Heart left ventricle (tissue), 13 donors: ENCODE results near the gene SH3BP4.

ENCODE experiments used
- CTCF ChIP-seq, 12 donors: fragments of 200-600 bp; sonication (generic) in 4 of 12; IDR thresholded peaks; one replicate each; pipeline versions ENCODE4 v1.5.0 to v1.8.0; 2018 to 2022; ENCODE audit warnings: antibody characterized with exemption in 12 of 12, mild to moderate bottlenecking in 5 of 12
- POLR2A ChIP-seq, 2 donors: fragments of 450-650 bp; IDR thresholded peaks; one replicate each; pipeline ENCODE4 v1.6.1; 2017; ENCODE audit warnings: antibody characterized with exemption in 2 of 2, mild to moderate bottlenecking in 2 of 2, moderate library complexity in 2 of 2
- donor health status: ischemic (EF 13 %, LVEDD 7.1; RV severe dilation, severe dysfunction).
- donor health status: DM: no; HTN: yes; CAD: no.
- donor health status: DM: no; HTN: no; CAD: no.
- donor health status: ischemic (EF 25% LVEDD 6.9; RV normal size, moderate dysfunction).
- donor health status: ischemic (EF 25% LVEDD 5.7; RV mildly dilated, moderate dysfunction).
- donor health status: ischemic (EF 35%, LVEDD 5.7; RV mildly dilated, moderate dysfunction).
- donor health status: nonischemic (EF 11% LVEDD 7.7; RV severe dilation, severe dysfunction).
- donor health status: DM: yes; HTN: yes; CAD: no.
- donor health status: PGD.
- donor health status: ischemic (EF 29% LVEDD 5.4; RV normal size, mild dysfunction).
- donor health status: nonischemic (EF 23%, LVEDD 6.1; RV moderate dilation, normal function).

DNA sequence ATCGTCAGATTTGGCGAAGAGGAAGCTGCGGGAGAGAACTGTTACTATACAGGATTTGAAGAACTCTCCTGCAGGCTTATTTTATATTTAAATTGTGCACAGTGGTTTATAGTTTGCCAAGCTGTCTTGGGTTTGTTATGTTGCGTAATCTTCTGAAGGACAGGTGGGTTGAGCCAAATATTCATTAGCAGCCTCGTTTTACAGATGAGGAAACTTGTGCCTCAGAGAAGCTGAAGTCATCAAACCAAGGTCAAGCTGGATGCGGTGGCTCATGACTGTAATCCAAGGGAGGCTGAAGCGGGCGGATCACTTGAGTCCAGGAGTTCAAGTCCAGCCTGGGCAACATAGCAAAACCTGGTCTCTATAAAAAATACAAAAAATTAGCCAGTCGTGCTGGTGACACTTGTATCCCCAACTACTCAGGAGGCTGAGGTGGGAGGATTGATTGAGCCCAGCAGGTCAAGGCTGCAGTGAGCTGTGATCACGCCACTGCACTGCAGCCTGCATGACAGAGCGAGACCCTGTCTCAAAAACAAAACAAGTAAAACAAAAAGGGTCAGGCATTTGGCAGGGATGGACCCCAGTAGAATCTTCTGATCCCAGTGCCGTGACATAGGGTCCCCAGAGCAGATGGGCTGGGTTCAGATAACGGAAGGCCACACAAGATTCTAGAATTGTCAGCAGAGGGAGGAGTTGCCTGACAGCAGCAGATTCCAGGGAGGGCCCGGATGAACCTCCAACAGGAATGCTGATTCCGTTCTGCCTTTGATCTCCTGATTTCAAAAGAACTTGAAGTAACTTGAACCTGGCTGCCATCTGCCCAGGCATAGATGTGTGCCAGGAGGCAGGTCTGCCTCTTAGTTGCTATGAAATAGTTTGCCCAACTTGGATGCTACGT, 50.6 kb downstream of the SH3BP4 start:
- TF ChIP-seq POLR2A (IDR thresholded peaks at IDR 0.05): no peak
- no peak for TF ChIP-seq CTCF (IDR thresholded peaks at IDR 0.05)
